MV-4-11 (cell line): Measurements from ENCODE around the gene HOXA9.

ENCODE experiments used
- DNase-seq: peaks from one replicate; lab custom pipeline; 2025; lab: John Stamatoyannopoulos, UW

The HOXA9 gene

DNA sequence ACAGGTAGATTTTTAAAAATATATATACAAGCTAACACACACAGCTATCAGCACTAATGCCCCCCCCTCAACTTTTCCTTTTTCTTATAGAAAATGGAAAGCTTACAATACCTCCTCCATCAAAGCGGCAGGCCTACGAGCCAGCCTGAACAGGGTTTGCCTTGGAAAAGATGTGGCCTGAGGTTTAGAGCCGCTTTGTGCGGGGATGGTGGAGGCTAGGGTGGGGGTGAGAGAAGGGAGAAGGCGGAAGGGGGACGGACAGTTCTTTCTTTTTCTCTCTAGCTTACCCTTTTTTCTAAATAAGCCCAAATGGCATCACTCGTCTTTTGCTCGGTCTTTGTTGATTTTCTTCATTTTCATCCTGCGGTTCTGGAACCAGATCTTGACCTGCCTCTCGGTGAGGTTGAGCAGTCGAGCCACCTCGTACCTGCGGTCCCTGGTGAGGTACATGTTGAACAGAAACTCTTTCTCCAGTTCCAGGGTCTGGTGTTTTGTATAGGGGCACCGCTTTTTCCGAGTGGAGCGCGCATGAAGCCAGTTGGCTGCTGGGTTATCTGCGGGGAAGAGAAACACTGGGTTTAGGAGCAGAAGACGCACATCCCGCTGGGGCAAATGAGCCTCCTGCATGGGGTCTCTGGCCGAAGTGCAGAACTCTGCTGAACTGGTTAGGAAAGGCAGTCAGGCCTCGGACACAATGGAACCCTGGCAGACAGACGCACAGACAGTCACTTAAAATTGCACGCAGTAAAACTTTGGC is 1.9 kb downstream of the HOXA9 start:
- no peak for DNase-seq

DNA sequence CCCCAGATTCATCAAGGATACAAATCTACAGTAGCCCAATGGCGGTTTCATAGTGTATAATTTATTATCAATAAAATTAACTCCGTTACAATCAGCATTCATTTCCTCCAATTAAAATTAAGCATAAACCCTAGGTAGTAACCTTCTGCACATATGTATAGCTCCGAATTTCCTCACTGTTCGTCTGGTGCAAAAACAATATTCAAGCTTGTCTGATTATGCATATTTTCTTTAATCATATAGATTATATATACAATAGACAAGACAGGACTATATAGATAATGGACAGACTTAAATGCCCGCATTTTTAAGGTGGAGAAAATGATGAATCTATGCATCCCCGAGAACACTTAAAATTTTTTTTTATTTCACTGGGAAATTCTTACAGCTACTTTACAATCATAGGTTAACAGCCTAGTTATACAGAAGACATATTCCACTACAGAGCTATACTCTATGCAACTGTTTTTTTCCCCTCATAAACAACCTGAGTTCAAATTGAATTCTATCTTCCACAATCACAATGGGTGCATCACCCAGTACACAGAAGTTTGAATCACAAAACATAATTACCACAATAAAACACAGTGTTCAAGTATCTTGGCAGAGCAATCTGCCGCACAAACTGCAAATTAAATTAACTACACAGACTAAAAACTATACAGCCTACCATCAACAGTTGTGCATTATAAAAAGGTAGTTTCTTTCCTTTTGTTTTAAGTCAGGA is 2.6 kb downstream of the HOXA9 start:
- DNase-seq = no peak

DNA sequence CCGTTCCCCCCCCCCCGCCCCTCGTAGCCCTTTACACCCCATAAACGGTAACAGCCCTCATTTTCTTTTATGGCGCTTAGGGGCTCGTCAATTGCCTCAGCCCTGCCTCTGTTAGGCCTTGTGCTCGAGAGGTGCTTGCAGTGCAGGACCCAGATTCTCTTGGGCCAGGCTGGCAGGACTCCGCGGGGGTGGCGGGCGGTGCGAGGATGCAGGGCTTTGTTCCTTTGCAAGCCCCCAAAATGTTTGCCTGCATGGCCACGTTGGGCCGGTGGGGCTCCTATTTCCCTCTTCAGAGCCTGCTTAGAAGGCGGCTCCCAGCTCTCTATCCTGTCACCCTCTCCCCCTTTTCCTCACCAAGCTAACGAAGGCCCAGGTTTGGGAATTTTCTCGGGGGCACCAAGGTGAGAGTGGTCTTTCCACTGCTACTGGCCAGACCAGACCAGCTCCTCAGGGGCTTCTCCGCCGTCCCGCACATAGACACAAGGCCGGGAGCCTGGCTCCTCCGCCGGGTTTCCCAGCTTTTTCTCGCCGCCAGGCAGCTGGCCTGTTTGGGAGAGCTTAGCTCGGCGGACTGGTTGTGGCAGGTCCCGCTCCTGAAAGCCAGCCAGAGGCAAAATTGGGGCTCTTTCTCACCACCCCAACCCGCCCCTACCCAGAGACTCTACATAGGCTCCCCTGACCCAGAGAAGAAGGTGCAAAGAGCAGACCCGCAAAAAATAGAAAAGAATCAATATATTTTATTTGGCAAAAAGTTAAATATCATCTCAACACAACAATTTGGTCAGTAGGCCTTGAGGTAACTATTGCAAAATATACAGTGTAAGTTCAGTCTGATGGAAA is 3.4 kb downstream of the HOXA9 start:
- DNase-seq = no peak

DNA sequence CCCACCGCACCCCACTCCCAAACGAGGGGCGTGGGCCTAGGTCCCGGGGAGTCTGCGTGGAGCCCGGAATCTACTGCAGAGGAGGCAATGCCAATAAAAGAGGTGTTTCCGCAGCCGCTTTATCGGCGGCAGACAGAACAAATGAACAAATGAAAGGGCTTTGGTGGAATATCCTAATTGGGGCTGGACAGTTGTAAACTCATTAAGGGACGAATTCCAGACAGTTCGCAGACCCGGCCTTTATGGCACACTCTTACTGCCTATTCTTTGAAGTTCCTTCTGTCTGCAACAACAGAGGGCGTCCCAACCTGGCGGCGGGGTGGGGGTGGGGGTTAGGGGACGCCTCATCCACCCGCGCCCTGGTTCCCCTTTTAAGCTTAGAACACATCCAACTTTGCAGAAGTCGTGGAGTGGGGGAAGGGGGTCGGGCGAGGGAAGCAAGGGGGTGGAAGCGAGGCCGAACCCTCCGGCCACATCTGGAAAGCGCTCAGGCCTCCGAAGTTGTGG is 4.1 kb downstream of the HOXA9 start:
- DNase-seq = peak; percentile 79

DNA sequence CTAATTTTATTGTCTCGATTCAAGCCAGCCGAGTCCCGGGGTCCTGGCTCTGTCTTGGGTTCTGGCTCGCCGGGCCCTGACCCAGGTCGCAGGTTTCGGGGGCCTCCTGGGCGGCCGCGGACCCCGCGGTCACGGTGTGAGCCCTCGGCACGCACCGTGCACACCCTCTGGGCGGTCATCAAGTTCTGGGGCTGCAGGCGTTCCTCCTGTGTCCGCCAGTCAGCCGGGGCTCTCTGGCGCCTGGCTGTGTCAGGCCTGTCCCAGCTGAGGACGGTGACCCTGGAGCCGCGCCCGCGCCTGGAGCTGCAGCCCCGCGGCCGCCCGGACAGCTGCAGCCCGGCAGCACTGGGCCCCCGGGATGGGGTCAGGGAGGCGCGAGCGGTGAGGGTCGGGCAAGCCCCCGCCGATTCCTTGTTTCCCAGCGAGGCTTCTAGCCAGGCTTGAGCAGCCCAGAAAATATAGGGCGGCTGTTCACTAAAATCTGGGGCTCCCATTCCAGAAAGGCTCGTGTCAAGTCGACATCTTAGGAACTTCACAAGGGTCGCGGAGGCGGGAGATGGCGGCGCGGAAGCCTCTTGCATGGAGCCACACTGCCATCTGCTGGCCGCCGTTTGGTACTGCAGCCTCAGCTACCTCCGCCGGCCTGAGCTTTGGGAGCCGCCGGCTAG is 4.7 kb downstream of the HOXA9 start:
- peak; percentile 70 for DNase-seq

DNA sequence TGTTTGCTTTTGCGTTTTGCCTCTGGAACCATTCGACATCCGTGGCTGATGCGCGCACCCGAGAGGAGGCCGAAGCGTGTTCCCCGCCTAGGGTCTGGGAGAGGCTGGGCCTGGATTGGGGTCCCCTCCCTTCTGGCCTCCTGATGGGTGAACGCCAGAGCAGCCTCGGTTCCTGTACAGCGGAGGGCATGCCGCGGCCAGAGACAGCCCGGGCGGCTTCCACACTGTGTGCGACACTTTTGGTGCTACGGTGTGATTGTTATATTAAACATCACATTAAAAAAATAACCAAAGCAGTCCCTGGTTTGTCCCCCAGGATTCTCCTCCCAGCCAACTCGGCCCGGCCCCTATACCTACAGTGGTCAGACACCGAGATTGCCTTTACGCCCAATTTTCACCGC is 5.2 kb downstream of the HOXA9 start:
- DNase-seq = no peak

DNA sequence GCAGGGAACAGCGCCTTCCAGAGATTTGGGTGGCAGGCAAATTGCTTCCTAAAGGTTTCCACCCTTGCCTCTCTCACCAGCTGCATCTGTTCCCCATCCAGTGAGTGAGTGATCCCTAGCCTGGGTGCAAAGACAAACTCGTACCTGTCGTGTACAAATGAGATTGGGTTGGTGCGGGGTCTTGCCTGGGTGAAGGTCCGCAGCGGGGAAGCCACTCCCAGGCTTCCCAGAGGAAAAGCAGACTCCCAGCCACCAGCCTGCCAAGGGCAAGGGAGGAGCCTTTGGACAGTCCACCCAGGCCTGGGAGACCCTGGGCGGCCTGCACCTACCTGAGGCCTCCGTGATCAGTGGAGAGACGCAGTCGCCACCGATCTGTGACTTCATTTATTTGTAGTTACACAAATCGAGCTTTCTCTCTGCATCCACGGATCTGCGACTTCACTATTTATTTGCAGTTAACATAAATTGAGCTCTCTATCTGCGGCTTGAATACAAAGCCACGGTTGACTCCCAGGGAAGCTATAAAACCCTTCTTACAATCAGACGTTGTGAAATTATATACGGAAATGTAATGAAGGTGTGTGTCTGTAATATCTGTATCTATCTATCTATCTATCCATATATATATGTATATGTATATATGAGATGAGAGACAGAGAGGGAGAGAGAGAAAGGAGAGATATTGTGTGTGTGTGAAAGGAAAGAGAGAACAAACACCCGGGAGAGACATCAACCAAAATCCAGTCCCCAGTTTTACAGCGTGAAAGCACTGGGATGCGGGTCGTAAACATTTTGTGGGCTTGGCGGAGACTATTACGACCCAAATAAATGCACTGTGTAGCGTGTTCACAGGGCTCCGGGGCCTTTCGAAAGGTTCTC is 5.8 kb downstream of the HOXA9 start:
- no peak for DNase-seq

DNA sequence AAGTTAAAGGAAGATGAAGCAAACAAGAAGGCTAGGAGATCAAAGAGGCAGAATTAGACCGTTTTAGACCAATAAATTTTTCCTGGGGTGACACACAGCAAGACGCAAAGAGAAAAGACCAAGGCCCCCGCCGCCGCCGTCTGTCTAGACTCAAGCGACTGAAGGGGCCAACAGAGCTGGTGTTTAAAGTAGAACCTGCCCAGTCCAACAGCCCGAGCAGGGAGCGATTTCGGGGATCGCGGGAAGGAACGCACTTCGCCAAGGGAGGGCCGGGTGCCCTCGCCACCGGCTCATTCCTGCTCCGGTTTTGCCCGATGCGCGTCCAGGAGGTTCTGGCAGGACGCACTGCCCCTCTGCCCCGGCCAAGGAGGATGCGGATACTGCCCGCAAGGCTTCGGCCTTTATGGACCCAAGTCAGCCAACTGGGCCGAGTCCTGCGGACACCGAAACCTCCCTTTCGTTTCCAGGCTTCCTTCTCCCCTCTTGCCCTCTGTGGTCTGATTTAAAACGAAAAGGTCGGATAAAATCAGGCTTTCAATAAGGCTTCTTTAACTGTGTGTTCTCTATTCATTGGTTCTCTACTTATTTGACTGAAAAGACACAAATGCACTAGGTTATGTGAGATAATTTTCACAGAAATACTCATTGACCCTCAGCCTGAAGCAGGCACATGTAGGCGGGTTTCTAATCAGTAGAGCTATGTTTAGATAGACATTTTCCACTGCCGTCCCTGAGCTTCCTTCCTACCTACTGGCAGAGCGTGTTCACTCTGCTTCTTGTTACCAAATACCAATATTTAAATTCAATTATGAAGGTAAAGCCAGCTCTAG is 6.7 kb downstream of the HOXA9 start:
- DNase-seq = no peak

DNA sequence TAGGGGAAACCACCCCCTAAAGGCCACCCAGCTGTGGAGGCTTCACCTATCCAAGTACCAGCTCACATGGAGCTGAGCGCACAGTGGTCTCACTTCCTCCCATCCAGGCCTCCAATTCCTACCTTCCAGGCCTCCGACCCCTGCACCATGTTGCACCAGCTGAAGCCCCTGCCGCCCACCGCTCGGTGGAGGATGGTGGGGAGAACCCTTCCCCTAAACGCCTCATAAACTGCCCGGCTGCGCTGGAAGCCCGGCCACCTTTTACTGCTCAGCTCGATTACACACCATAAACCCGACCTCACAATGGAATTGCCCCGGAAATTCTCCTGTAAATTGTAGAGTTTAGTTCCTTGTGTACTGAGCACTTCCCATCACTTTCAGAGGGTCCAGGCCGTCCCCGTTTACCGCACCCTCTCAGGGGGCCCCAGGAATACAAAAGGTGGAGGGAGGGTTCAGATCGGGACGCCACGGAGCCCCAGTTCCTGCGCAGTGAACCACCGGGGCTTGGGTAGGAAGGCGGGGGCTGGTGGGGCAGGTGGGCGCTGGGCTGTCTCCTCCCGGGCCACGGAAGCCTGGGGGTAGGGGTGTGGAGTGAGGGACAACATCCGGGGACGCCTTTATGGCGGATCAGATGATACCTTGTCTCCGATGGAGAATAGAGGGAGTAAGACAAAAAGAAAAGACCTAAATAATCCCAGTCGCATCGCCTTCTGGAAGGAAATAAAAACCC is 7.5 kb downstream of the HOXA9 start:
- DNase-seq = no peak

DNA sequence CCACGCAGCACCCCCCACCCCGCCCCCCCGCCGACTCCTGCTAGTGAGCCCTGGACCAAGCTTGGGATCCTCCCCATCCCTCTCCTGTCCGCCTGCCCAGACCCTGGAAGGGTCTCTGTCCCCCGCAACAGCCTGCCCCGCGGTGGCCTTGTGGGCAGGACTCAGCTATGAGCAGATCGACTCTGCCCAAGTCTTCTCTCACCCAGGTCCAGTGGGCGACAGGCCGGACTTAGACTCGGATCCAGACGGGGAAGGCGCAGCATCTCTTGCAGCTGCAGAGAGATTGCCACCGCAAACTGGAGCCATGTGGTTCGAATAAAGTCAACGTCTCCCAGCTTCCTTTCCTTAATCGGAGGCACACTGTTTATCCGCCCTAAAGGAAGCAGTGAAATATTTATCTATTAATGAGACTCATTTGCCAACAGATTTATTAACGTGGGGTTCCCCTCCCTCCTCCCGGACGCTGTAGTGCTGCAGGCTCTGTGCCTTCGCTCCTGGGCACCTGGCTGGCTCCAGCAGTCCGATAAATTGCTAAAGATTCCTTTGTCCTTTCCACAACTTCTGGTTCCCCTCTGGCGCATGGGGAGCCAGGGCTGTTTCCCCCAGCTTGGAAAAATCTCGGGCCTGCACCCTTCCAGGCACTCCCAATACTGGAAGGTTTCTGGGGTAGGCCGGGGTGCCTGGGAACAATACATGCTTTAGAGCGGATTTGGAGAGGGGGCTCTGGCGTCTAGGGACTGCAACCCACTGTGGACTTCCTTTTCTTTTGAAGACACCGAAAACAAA is 8.2 kb downstream of the HOXA9 start:
- no peak for DNase-seq

DNA sequence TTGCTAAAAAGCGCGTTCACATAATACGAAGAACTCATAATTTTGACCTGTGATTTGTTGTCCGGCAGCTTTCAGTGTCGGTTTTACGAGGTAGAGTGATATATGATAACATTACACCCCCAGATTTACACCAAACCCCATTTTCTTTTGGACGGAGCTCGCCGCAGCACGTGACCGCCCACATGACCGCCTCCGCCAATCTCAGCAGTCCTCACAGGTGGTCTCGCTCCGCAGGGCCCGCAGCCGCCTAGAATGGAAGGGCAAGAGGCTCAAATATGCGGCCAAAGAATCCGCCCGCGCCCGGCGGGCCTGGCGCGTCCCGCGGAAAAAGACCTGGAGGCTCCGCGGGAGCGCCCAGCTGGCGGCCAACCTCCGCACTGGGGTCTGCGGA is 8.8 kb downstream of the HOXA9 start, which contains the start of gene HOXA7:
TSS of gene HOXA7 (minus strand) at position 168 of the 391 bp plus-strand sequence. CDS start at position 38, 130 bp downstream.
- DNase-seq = no peak

DNA sequence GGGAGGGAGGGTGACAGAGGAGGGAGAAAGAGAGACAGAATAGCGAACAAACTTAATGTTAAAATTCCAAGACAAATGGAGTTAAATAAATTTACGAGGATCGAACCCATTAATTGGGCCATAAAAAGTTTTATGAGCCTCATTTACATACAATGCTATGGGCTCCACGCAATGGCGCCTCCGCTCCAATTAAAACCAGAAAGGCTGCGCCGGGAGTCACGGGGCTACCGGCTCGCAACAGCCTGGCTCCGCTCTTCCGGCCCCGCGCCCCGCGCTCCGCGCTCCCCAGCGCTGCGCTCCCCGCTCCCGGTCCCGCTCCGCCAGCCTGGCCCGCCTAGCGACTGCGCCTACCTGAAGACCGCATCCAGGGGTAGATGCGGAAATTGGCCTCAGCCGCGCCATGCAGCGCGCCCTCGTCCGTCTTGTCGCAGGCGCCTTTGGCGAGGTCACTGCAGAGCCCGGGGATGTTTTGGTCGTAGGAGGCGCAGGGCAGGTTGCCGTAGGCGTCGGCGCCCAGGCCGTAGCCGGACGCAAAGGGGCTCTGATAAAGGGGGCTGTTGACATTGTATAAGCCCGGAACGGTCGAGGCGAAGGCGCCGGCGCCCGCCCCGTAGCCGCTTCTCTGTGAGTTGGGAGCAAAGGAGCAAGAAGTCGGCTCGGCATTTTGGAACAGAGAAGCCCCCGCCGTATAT is 9.4 kb downstream of the HOXA9 start:
- no peak for DNase-seq

DNA sequence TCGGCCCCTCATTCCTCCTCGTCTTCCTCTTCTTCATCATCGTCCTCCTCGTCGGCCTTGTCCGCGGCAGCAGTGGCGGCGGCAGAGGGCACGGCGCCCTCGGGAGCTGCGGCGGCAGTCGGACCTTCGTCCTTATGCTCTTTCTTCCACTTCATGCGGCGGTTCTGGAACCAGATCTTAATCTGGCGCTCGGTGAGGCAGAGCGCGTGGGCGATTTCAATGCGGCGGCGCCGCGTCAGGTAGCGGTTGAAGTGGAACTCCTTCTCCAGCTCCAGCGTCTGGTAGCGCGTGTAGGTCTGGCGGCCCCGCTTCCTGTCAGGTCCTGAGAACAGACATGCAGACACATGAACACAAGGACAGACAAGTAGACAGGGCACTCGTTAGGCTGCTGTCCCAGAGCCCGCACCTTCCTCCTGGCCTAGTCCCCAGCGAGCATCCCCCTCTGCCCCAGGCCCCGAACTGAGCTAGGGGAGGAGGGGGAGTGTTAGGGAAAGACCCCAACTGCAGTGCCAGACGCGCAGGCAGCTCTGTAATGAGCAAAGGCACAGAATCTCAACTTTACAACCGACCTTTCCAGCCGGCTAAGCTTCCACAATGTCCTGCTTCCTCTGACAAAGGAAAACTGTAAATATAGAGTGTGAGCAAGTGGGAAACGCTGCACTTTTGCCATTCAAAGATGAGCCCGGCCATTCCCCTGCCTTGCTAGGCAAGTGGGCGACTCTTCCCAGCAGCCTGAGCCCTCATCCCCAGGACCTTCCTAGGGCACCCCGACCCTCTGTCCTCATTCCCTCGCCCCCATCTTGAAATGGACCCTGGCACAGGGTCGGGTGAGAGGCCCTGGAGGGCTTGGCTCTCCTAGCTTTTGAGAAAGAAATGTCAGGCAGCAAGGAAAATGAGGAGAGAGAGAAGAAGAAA is 10.2 kb downstream of the HOXA9 start:
- no peak for DNase-seq

DNA sequence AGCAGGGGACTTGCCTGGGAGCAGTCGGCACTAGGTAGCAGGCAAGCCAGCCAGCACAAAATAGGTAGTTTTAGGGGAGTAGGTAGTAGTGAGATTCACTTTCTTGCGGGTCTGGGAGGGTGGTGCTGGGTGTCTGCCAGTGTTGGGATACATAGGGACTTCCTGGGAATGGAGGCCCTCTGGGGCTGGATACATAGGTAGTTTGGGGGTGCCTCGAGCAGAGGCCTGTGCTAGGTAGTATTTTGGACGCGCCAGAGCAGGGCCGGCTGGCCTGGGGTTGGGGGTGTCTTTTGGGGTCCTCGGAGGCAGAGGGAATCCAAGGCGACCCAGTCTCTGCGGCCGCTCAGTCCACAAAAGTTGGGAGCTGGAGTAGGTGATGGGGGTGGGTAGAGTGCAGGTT is 11.0 kb downstream of the HOXA9 start:
- DNase-seq = no peak

DNA sequence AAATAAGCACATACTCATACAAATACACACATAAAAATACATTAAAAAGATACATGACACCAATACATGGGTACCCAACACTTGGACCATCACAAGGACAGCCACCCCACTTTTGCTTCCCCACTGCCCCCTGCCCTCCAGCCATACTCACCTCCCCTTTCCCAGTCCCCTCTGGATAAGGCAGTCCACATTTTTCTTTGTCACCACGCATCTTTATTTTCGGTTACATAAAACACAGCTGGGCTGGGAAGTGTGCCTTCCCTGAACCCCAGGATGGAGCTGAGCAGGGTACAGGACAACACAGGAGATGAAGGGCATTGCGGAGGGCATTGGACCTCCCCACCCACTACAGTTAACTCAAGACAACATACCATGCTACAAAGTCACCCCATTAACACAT is 11.8 kb downstream of the HOXA9 start:
- DNase-seq = no peak

DNA sequence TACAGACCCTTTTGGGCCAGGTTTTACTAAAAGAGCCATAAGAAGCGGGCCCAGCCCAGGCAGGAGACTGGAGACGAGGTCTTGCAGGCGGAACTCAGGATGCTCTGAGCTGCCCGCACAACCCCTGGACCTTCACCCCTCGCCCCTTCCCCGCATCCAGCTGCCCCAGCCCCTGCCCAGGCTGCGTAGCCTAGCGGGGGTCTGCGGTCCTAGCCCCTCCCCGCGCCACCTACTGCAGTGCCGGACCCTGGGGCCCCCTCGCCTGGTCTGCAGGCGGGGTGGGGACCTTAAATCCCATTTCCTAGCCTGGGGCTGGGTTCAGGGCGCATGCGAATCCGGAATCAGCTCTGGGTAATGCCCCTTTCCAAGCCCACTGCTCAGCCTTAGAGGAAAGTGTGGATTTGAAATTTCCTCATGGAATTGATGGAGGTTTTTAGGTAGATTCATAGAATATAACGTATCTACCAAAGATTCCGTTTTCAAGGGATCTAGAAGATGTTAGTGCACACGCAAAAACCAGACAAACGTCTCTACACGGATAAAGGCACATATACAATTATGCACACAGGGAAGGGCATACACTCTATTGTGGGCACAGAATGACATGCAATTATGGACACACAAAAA is 12.4 kb downstream of the HOXA9 start:
- DNase-seq = no peak
